C4-2B (cell line): ENCODE data around the gene SEPTIN5.

Experiments
- CTCF ChIP-seq: fragments of 450-650 bp; conservative IDR thresholded peaks from 2 replicates; pipeline ENCODE4 v1.5.1; 2017; ENCODE audit warnings: mild to moderate bottlenecking
- ZFX ChIP-seq: fragments of 450-650 bp; IDR thresholded peaks from 2 replicates; pipeline ENCODE4 v1.6.1; 2017

- TF ChIP-seq CTCF (no peak), ZFX (no peak)
These were observed 33.9 kb upstream of the SEPTIN5 start for GRCh38 chr22:19680287-19680881.
